Thoracic aorta (tissue), 2 donors: ENCODE data around the gene DHX32. TPM values are rescaled to one million over a fixed set of nuclear protein-coding genes. Genes with fewer than 3 reads are reported as not detected.

Experiments used
- ATAC-seq: fragments of 150-250 bp; one replicate; pipeline ENCODE4 v1.8.0; 2017; ENCODE audit warnings: low read depth; ENCODE audit not compliant: insufficient number of reproducible peaks, low FRiP score
- DNase-seq: peaks from one replicate; pipeline ENCODE4 v3.0.0-alpha.2; 2020; ENCODE audit warnings: low spot score
- H3K27ac ChIP-seq, 2 donors: fragments of 200-600 bp; sonication (generic); 1 replicate in 1 of 2; 2 replicates in 1 of 2; pipeline ENCODE4 v1.5.1; 2016; ENCODE audit warnings: mild to moderate bottlenecking in 2 of 2, moderate library complexity in 2 of 2
- H3K27me3 ChIP-seq: fragments of 200-600 bp; sonication (generic); replicated peaks from 2 replicates; pipeline ENCODE4 v1.6.0; 2016; ENCODE audit warnings: mild to moderate bottlenecking; ENCODE audit not compliant: insufficient read depth
- H3K36me3 ChIP-seq: fragments of 200-600 bp; sonication (generic); one replicate; pipeline ENCODE4 v1.5.1; 2016
- H3K4me1 ChIP-seq, 2 donors: fragments of 200-600 bp; sonication (generic); 1 replicate in 1 of 2; 2 replicates in 1 of 2; pipeline versions ENCODE4 v1.5.1 to v1.6.0; 2016; ENCODE audit warnings: low read depth in 2 of 2, mild to moderate bottlenecking in 1 of 2; ENCODE audit not compliant: control insufficient read depth in 1 of 2
- H3K4me3 ChIP-seq: fragments of 200-600 bp; sonication (generic); 2 replicates; pipeline ENCODE4 v1.5.1; 2016; ENCODE audit warnings: mild to moderate bottlenecking
- H3K9me3 ChIP-seq: fragments of 200-600 bp; sonication (generic); 2 replicates; pipeline ENCODE4 v1.5.1; 2016
- total RNA-seq, 2 donors: library from RNA; depleted of rRNA; stranded (reverse); fragments of >200 nt; gene quantifications; one replicate each; pipeline versions ENCODE4 v1.1.0 to v1.2.3, GENCODE V29; 2016
- TF ChIP-seq, protein P1 (sequence below): fragments of 200-600 bp; sonication (generic); IDR thresholded peaks from one replicate; pipeline ENCODE4 v1.5.1; 2019; ENCODE audit warnings: antibody characterized with exemption

DHX32 gene
- total RNA-seq, 2 donors from 2014 or later: 11.1 to 14.0 TPM

DNA sequence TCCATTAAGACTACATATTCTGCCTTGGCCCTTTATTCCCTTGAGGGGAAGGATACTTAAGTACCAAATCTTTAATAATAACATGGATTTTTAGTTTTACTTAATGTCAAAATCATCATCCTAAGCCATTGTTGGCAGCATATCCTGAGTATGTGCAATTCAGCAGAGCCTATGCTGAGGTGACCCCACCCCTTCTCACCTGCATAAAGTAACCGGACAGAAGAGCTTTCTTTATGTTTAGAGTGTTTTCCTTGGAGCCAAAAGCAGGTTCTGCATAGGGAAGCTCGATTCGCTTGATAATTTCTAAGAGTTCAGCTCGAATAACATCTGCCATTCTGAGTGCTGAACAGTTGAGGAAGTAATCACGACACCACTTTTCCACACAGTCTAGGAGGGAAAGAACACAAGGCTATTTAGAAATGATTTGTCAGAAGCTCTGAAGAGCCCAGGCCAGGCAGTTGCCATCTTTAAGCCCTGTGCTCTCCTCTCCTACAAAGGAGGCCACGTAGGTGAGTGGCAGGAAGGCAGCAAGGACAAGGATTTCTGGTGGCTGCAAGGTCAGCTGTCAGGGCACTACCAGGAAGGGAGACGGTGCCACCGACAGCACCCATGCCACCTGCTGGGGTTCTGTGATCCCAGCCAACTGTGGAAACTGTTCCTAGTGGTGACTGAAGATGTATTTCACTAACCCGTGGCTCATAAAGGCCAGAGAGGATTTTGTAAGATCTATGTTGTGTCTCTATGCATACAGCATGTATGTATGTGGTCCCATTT lies 42.1 kb downstream of the DHX32 start:
- ATAC-seq: no peak

GRCh38 chr10:125836746-125837145 lies 44.3 kb downstream of the DHX32 start:
- H3K36me3 ChIP-seq: peaks cover 48% of the 10 kb centered on the region
- no peak overlapping the region for H3K27ac ChIP-seq
- H3K9me3 ChIP-seq: no peaks in the 10 kb centered on the region
- TF ChIP-seq, protein P1, sequence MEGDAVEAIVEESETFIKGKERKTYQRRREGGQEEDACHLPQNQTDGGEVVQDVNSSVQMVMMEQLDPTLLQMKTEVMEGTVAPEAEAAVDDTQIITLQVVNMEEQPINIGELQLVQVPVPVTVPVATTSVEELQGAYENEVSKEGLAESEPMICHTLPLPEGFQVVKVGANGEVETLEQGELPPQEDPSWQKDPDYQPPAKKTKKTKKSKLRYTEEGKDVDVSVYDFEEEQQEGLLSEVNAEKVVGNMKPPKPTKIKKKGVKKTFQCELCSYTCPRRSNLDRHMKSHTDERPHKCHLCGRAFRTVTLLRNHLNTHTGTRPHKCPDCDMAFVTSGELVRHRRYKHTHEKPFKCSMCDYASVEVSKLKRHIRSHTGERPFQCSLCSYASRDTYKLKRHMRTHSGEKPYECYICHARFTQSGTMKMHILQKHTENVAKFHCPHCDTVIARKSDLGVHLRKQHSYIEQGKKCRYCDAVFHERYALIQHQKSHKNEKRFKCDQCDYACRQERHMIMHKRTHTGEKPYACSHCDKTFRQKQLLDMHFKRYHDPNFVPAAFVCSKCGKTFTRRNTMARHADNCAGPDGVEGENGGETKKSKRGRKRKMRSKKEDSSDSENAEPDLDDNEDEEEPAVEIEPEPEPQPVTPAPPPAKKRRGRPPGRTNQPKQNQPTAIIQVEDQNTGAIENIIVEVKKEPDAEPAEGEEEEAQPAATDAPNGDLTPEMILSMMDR: no peak
- ATAC-seq (no peak), DNase-seq (no peak)
- H3K4me1 ChIP-seq: no peaks in the 10 kb centered on the region
- no peaks in the 10 kb centered on the region for H3K27me3 ChIP-seq
- no peak overlapping the region for H3K4me3 ChIP-seq

More for the DNA sequence above, 42.1 kb downstream of the DHX32 start:
- Histone ChIP-seq H3K27me3 (no peaks in the 10 kb centered on the region), H3K36me3 (peaks cover 48% of the 10 kb centered on the region), H3K27ac (no peak overlapping the region), H3K9me3 (no peaks in the 10 kb centered on the region), H3K4me3 (no peak overlapping the region), H3K4me1 (no peaks in the 10 kb centered on the region)
- no peak for DNase-seq
- TF ChIP-seq, protein P1: no peak

DNA sequence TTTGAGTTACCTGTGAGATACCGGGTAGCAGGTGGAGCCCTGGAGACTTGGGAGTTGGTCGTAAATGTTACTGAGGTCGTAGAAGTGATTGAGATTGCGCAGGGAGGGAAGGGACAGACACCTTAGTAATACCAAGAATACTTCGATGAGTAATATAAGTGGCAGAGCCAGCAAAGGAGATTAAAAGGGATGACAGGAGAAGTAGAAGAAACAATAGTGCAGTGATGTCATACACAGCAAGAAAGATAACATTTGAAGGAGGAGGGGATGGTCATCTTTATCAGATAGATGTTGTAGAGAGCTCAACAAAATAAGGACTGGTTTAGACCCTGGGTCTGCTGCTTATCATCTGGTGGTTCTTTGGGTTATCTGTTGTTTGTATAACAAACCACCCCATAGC lies 52.8 kb downstream of the DHX32 start:
- Histone ChIP-seq H3K27ac (no peak overlapping the region), H3K27me3 (no peaks in the 10 kb centered on the region), H3K4me3 (no peak overlapping the region), H3K36me3 (peaks cover 18% of the 10 kb centered on the region), H3K9me3 (no peaks in the 10 kb centered on the region), H3K4me1 (peaks cover 9 to 23% of the 10 kb centered on the region in 2 donors)
- DNase-seq (no peak), ATAC-seq (no peak)
- TF ChIP-seq, protein P1: no peak

- Histone ChIP-seq H3K4me1 (peaks cover 12 to 27% of the 10 kb centered on the region in 2 donors), H3K4me3 (no peak overlapping the region), H3K27ac (no peak overlapping the region), H3K27me3 (no peaks in the 10 kb centered on the region), H3K36me3 (peaks cover 18% of the 10 kb centered on the region), H3K9me3 (no peaks in the 10 kb centered on the region)
- TF ChIP-seq, protein P1: no peak
- no peak for ATAC-seq
- no peak for DNase-seq
Observed at GRCh38 chr10:125827133-125827532, 54.0 kb downstream of the DHX32 start.

DNA sequence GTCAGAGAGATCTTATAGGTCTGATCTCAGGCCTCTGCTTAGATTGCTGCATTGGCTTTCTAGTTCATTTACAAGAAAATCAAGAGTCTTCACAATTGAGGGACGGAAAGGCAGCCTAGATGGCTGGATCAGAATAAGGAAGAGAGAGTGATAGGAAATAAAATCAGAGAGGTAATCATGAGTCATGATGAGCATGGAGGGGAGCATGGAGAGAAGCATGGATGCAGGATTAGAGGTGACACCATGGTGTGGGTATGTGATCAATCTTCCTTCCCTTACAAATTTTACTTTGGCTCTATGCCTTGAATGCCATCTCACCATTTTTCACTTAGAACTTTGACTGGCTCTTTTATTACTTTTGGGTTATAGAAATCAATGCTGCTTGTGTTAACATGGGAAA lies 56.4 kb downstream of the DHX32 start:
- Histone ChIP-seq H3K27me3 (no peaks in the 10 kb centered on the region), H3K4me1 (peaks cover 16 to 37% of the 10 kb centered on the region in 2 donors), H3K4me3 (peak overlapping the region; percentile 89), H3K9me3 (no peaks in the 10 kb centered on the region), H3K36me3 (peaks cover 13% of the 10 kb centered on the region), H3K27ac (no peak overlapping the region)
- TF ChIP-seq, protein P1: no peak
- ATAC-seq: no peak
- DNase-seq: no peak
